ENCODE results near the gene AURKAIP1.

Gene AURKAIP1

GRCh38 chr1:1340791-1341548 is 34.0 kb downstream of the AURKAIP1 start:
- Histone ChIP-seq H3K4me3 (no peak overlapping the region), H3K27ac (no peak overlapping the region)

GRCh38 chr1:1340185-1340584 is 34.8 kb downstream of the AURKAIP1 start:
- no peak overlapping the region for H3K27ac ChIP-seq
- H3K4me3 ChIP-seq = no peak overlapping the region

GRCh38 chr1:1338278-1338677 is 36.7 kb downstream of the AURKAIP1 start:
- no peak overlapping the region for H3K27ac ChIP-seq
- no peak overlapping the region for H3K4me3 ChIP-seq

GRCh38 chr1:1337793-1338147 is 37.2 kb downstream of the AURKAIP1 start:
- H3K27ac ChIP-seq = no peak overlapping the region
- no peak overlapping the region for H3K4me3 ChIP-seq

DNA sequence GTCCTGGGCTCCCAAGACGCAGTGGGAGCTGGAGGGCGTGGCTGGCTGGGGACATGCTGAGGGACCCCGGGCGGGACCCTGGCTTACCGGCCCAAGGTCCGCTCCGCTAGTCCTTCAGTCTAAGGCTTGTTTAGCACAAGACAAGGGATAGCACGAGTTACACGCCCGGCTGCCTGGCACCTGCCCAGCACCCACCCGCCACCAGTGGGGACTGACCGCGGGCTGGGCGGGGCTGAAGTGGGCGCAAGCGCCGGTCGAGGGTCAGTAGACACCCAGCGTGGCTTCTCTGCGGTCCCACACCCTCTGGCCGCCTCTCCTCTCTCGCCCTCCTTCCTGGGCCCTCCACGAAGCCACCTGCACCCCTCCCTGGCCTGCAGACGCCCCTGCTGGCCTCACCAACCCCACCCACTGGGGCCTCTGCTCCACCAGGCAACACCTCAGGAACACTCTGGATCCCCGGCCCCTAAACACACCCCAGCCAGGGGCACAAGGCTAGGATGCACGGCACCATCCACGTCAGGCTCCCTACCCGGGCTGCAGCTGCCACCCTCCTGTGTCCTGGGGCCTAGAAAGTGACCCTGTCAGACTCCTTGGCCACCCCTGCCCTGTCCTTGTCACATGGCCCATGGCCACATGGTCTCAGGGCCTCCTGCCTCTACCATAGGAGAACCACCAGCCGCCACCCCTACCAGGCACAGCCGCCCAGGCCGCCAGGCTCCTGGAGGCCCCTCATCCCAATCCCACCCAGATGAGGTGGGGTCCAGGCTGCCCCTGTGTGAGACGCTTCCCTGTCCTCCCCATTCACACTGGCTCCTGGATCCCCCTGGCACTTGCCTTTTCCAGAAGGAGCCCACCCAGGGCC is 37.8 kb downstream of the AURKAIP1 start:
- H3K4me3 ChIP-seq = no peak overlapping the region
- no peak overlapping the region for H3K27ac ChIP-seq

- no peak overlapping the region for H3K4me3 ChIP-seq
- no peak overlapping the region for H3K27ac ChIP-seq
These were observed 38.6 kb downstream of the AURKAIP1 start for GRCh38 chr1:1336446-1336845.

DNA sequence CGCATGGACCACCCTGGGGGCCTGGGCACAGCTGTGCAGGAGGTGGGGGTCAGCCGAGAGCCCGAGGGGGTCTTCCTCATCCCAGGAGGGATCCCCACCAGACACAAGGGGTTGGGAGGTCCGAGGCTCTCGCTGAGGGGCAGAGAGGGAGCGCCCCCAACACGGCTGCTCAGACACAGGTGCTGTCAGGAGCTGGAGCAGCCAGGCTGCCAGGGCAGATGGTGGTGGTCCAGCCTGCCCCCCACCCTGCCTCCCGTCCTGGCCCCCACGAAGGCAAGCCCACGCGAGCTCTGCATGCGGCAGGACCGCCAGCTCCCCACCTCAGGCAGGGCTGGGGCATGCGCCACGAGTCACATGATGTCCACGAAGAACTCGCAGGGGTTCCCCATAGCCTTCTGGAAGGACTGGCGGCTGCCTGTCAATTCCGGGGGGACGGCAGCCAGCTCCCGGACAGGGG is 39.2 kb downstream of the AURKAIP1 start:
- Histone ChIP-seq H3K4me3 (no peak overlapping the region), H3K27ac (no peak overlapping the region)

- Histone ChIP-seq H3K4me3 (no peak overlapping the region), H3K27ac (no peak overlapping the region)
These were observed 39.7 kb downstream of the AURKAIP1 start for GRCh38 chr1:1335283-1335682.

GRCh38 chr1:1334835-1335234 is 40.2 kb downstream of the AURKAIP1 start:
- H3K27ac ChIP-seq = no peak overlapping the region
- H3K4me3 ChIP-seq = no peak overlapping the region

DNA sequence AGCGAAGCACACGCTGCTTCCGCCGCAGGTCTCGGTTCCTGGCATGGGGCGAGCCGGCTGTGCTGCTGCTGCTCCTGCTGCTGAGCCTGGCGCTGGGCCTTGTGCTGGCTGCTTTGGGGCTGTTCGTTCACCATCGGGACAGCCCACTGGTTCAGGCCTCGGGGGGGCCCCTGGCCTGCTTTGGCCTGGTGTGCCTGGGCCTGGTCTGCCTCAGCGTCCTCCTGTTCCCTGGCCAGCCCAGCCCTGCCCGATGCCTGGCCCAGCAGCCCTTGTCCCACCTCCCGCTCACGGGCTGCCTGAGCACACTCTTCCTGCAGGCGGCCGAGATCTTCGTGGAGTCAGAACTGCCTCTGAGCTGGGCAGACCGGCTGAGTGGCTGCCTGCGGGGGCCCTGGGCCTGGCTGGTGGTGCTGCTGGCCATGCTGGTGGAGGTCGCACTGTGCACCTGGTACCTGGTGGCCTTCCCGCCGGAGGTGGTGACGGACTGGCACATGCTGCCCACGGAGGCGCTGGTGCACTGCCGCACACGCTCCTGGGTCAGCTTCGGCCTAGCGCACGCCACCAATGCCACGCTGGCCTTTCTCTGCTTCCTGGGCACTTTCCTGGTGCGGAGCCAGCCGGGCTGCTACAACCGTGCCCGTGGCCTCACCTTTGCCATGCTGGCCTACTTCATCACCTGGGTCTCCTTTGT is 41.3 kb downstream of the AURKAIP1 start:
- H3K27ac ChIP-seq = no peak overlapping the region

GRCh38 chr1:1332774-1333480 is 42.1 kb downstream of the AURKAIP1 start:
- H3K4me3 ChIP-seq = peak overlapping the region in 1 of 7 experiments; percentile 7
- H3K27ac ChIP-seq = no peak overlapping the region

More for the DNA sequence above, 41.3 kb downstream of the AURKAIP1 start:
- H3K4me3 ChIP-seq = peak overlapping the region in 1 of 7 experiments; percentile 7

DNA sequence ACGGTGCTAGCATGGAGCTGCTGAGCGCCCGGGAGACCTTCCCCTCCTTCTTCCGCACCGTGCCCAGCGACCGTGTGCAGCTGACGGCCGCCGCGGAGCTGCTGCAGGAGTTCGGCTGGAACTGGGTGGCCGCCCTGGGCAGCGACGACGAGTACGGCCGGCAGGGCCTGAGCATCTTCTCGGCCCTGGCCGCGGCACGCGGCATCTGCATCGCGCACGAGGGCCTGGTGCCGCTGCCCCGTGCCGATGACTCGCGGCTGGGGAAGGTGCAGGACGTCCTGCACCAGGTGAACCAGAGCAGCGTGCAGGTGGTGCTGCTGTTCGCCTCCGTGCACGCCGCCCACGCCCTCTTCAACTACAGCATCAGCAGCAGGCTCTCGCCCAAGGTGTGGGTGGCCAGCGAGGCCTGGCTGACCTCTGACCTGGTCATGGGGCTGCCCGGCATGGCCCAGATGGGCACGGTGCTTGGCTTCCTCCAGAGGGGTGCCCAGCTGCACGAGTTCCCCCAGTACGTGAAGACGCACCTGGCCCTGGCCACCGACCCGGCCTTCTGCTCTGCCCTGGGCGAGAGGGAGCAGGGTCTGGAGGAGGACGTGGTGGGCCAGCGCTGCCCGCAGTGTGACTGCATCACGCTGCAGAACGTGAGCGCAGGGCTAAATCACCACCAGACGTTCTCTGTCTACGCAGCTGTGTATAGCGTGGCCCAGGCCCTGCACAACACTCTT is 42.8 kb downstream of the AURKAIP1 start:
- H3K27ac ChIP-seq = no peak overlapping the region
- H3K4me3 ChIP-seq = peak overlapping the region in 1 of 7 experiments; percentile 11

DNA sequence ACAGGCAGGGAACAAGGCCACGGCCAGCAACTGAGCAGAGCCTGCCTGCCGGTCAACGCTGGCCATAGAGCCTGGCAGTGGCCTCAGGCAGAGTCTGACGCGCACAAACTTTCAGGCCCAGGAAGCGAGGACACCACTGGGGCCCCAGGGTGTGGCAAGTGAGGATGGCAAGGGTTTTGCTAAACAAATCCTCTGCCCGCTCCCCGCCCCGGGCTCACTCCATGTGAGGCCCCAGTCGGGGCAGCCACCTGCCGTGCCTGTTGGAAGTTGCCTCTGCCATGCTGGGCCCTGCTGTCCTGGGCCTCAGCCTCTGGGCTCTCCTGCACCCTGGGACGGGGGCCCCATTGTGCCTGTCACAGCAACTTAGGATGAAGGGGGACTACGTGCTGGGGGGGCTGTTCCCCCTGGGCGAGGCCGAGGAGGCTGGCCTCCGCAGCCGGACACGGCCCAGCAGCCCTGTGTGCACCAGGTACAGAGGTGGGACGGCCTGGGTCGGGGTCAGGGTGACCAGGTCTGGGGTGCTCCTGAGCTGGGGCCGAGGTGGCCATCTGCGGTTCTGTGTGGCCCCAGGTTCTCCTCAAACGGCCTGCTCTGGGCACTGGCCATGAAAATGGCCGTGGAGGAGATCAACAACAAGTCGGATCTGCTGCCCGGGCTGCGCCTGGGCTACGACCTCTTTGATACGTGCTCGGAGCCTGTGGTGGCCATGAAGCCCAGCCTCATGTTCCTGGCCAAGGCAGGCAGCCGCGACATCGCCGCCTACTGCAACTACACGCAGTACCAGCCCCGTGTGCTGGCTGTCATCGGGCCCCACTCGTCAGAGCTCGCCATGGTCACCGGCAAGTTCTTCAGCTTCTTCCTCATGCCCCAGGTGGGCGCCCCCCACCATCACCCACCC is 43.7 kb downstream of the AURKAIP1 start, which contains the start of gene TAS1R3:
Gene TAS1R3 (plus strand): TSS at position 213 of the 898 bp plus-strand sequence. CDS start 66 bp downstream, at position 279.
- peak within 1 kb of the TSS in 1 of 7 experiments; percentile 11 for H3K4me3 ChIP-seq
- peak within 1 kb of the TSS in 2 of 21 experiments; percentile 11 to 22 for H3K27ac ChIP-seq

DNA sequence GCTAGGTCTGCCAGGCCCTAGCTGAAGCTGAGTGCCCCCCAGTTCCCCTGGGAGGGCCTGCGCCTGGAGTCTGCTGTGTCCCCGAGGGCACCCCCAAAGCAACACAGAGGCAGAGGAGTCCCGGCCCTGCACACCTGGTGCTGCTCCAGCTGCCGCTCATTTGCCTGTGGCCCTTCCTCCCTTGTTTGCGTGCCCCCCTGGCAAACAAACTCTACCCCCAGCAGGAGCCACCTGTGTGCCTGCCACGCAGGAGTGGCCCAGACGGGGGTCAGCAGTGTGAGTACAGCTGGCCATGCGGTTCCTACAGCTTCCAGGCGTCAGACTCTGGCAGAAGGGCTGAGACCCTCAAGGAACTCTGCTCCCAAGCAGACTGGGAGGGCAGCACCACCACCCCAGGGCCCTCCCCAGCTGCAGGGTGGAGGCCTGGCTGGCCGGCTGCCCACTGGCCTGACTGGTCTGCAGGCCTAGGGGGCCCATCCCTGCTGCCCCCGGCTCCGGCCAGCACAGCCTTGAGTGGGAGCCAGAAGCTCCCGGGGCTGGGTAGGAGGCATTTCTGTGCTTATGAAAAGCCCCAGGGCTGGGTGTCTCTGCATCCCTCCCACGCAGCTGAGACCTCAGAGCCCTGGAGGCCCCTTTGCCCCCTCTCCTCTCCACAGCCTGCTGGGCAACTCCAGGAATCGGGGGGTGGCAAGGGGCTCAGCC is 44.5 kb downstream of the AURKAIP1 start:
- Histone ChIP-seq H3K4me3 (no peak overlapping the region), H3K27ac (peak overlapping the region in 1 of 21 experiments; percentile 22)

DNA sequence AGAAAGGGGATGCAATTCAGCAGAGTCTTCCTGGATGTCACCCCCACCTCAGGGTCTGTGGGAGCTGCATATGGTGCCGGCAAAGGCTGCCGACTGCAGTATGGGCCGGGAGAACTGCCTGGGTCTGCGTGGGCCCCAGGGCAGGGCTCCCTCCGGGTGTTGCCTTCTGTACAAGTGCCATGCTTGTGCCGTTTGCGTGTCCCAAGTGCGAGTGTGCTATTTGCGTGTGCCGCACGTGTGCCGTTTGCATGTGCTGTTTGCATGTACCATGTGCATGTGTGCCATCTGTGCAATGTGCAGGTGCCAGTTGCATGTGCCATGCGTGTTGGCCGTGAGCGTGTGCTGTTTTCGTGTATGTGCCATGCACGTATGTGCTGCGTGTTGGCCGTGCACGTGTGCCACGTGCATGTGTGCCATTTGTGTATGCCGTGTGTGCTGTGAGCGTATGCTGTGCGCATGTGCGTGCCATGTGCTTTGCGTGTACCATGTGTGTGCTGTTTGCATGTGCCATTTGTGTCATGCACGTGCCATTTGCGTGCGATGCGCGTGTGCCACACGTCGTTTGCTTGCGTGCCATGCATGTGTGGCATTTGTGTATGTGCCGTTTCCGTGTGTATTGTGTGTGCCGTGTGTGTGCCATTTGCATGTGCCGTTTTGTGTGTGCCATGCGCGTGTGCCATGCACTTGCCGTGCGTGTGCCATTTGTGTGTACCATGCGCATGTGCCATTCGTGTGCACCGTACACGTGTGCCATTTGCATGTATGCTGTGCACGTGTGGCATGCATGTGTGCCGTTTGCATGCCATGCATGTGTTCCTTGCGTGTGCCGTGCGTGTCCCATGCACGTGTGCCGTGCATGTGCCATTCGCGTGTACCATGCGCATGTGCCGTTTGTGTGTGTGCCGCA is 45.5 kb downstream of the AURKAIP1 start:
- H3K27ac ChIP-seq = no peak overlapping the region

GRCh38 chr1:1328254-1328653 is 46.8 kb downstream of the AURKAIP1 start:
- no peak overlapping the region for H3K27ac ChIP-seq
- no peak overlapping the region for H3K4me3 ChIP-seq

More for the DNA sequence above, 45.5 kb downstream of the AURKAIP1 start:
- no peak overlapping the region for H3K4me3 ChIP-seq
